Measurements from ENCODE around the gene MUSK. TPM values are rescaled to one million over a fixed set of nuclear protein-coding genes. Genes with fewer than 3 reads are reported as not detected.

The MUSK gene
- total and polyA plus RNA-seq, 2 of the 8 experiments (the other 6 are each of a cell fraction or from before 2014, with no cell fraction given) = not detected

DNA sequence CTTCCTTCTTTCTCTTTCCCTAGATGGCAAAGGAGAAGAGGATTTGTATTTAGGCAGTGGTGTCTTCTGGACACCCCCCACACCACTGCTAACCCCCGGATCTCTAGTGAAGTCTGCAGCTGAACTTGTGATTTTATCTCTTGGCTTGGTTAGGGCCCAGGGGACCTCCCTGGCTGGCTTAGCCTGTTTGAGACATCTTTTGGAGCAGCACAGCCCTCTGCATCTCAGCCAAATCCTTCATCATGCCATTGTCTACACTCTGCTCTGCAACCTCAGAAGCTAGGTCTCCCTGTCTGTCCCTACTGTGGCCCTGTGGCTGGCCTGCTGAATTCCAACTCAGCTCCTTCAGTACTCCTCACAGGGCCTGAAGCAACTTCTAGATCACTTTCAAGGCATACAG is 81.7 kb downstream of the MUSK start:
- 100% methylated on average over 1 of the region's 1 CpG; no CpG with 5 or more reads in 1 of the 2 experiments for WGBS, 2 experiments (ENCODE audit: extremely low coverage in 1 of 2, insufficient coverage in 1 of 2, insufficient read length in 1 of 2, insufficient replicate concordance in 2 of 2, low coverage in 1 of 2, low lambda C conversion rate in 2 of 2, missing lambda C conversion rate in 1 of 2)
- no peaks in the 10 kb centered on the region for H3K9me3 ChIP-seq (ENCODE audit: insufficient read depth in 2 of 2, low read depth in 1 of 2, low read length in 1 of 2)
- H4K20me1 ChIP-seq (replicated peaks in 1 of 2; ENCODE audit: control insufficient read depth in 1 of 2, insufficient read depth in 2 of 2, low read length in 2 of 2) = no peaks in the 10 kb centered on the region
- H2BK5ac ChIP-seq (ENCODE audit: low read depth, low read length) = no peak overlapping the region
- H3K56ac ChIP-seq (replicated peaks; ENCODE audit: insufficient read length, low read depth, low read length) = no peak overlapping the region
- H3K23me2 ChIP-seq (ENCODE audit: low read depth, low read length) = no peaks in the 10 kb centered on the region; the same call in 1 of the 2 replicates
- H3K4ac ChIP-seq (replicated peaks; ENCODE audit: insufficient read length, low read depth, low read length) = no peak overlapping the region
- no peak overlapping the region for H3K14ac ChIP-seq (ENCODE audit: insufficient read length)
- no peak overlapping the region for H3K27ac ChIP-seq (ENCODE audit: low read depth, low read length)
- H2BK20ac ChIP-seq (ENCODE audit: low read length) = no peak overlapping the region
- no peaks in the 10 kb centered on the region for H3K36me3 ChIP-seq (ENCODE audit: control insufficient read depth in 2 of 4, insufficient read depth in 4 of 4, low read length in 3 of 4)
- H2BK15ac ChIP-seq (ENCODE audit: low read length) = no peak overlapping the region; the same call in 1 of the 2 replicates
- POLR2A ChIA-PET (ENCODE audit: partially characterized antibody) = no interaction called here
- DNase-seq (ENCODE audit: low read depth in 1 of 2, low spot score in 2 of 2) (no peak), FAIRE-seq (no peak)
- H3K27me3 ChIP-seq (replicated peaks in 1 of 4; ENCODE audit: control insufficient read depth in 3 of 4, extremely low read depth in 1 of 4, insufficient read depth in 3 of 4, low read length in 3 of 4) = no peaks in the 10 kb centered on the region
- H2BK120ac ChIP-seq (replicated peaks; ENCODE audit: low read depth, low read length) = no peak overlapping the region
- no peak overlapping the region for H2AFZ ChIP-seq (ENCODE audit: low read length)
- H4K8ac ChIP-seq (ENCODE audit: extremely low read depth, insufficient read depth, low read length) = 0 out of 2 replicates have a peak overlapping the region, but pooled peaks have one; percentile 37
- H3K4me3 ChIP-seq (ENCODE audit: extremely low read depth in 1 of 4, insufficient read depth in 2 of 4, low read depth in 3 of 4, low read length in 4 of 4) = no peak overlapping the region
- no peaks in the 10 kb centered on the region for H3K79me1 ChIP-seq (ENCODE audit: low read depth, low read length)
- H2AK5ac ChIP-seq (ENCODE audit: low read depth, low read length) = no peak overlapping the region
- H3K9ac ChIP-seq (replicated peaks in 1 of 4; ENCODE audit: extremely low read depth in 1 of 4, low read depth in 3 of 4, low read length in 3 of 4) = no peak overlapping the region
- H3K23ac ChIP-seq (ENCODE audit: insufficient read length) = no peak overlapping the region
- no peaks in the 10 kb centered on the region for H3K79me2 ChIP-seq (ENCODE audit: control insufficient read depth in 1 of 2, insufficient read depth in 2 of 2, low read length in 2 of 2)
- TF ChIP-seq GABPA (IDR thresholded peaks at IDR 0.05; ENCODE audit: borderline replicate concordance, insufficient read depth, low read length) (no peak), KDM4A (IDR thresholded peaks at IDR 0.05; ENCODE audit: low read depth, low read length, severe bottlenecking) (no peak), SIRT6 (IDR thresholded peaks at IDR 0.05; ENCODE audit: low read length) (no peak), NRF1 (IDR thresholded peaks at IDR 0.05; ENCODE audit: low read depth, low read length) (no peak), KDM5A (IDR thresholded peaks at IDR 0.05; ENCODE audit: low read length) (no peak), GTF2F1 (IDR thresholded peaks at IDR 0.05; ENCODE audit: borderline replicate concordance, low read depth, low read length) (no peak)
- TF ChIP-seq, protein P1, sequence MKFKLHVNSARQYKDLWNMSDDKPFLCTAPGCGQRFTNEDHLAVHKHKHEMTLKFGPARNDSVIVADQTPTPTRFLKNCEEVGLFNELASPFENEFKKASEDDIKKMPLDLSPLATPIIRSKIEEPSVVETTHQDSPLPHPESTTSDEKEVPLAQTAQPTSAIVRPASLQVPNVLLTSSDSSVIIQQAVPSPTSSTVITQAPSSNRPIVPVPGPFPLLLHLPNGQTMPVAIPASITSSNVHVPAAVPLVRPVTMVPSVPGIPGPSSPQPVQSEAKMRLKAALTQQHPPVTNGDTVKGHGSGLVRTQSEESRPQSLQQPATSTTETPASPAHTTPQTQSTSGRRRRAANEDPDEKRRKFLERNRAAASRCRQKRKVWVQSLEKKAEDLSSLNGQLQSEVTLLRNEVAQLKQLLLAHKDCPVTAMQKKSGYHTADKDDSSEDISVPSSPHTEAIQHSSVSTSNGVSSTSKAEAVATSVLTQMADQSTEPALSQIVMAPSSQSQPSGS (IDR thresholded peaks at IDR 0.05; ENCODE audit: low read length) = no peak
- TF ChIP-seq, protein P2, sequence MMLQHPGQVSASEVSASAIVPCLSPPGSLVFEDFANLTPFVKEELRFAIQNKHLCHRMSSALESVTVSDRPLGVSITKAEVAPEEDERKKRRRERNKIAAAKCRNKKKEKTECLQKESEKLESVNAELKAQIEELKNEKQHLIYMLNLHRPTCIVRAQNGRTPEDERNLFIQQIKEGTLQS (IDR thresholded peaks at IDR 0.05; ENCODE audit: insufficient read depth, low read depth, low read length) = no peak
- TF ChIP-seq, protein P3, sequence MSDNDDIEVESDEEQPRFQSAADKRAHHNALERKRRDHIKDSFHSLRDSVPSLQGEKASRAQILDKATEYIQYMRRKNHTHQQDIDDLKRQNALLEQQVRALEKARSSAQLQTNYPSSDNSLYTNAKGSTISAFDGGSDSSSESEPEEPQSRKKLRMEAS (IDR thresholded peaks at IDR 0.05) = no peak
- H2BK12ac ChIP-seq (ENCODE audit: low read depth, low read length) = no peak overlapping the region
- no peak overlapping the region for H4K91ac ChIP-seq (replicated peaks; ENCODE audit: insufficient read length, low read length)
- no peak overlapping the region for H3K4me2 ChIP-seq (ENCODE audit: insufficient read depth in 1 of 2, low read depth in 2 of 2, low read length in 2 of 2)
- CTCF ChIA-PET (ENCODE audit: partially characterized antibody) = no interaction called here
- no peak overlapping the region for H4K5ac ChIP-seq (ENCODE audit: insufficient read length, low read depth, low read length)
- no peak overlapping the region for H3K18ac ChIP-seq (ENCODE audit: extremely low read depth, low read length)
- H3K4me1 ChIP-seq (replicated peaks in 1 of 4; ENCODE audit: control insufficient read depth in 3 of 4, insufficient read depth in 4 of 4, low read length in 3 of 4) = no peaks in the 10 kb centered on the region; a peak in 1 of 7 replicates
